Ramos (cell line): ENCODE results near the gene RPLP1.

ENCODE experiments used
- in situ Hi-C: fragments of 300-500 bp; cut with MboI; formaldehyde crosslinking; loops from one replicate; pipeline ENCODE4 v1.14.3; 2022; ENCODE audit warnings: low sequenced_read_pairs; ENCODE audit not compliant: unreplicated experiment

Gene RPLP1

DNA sequence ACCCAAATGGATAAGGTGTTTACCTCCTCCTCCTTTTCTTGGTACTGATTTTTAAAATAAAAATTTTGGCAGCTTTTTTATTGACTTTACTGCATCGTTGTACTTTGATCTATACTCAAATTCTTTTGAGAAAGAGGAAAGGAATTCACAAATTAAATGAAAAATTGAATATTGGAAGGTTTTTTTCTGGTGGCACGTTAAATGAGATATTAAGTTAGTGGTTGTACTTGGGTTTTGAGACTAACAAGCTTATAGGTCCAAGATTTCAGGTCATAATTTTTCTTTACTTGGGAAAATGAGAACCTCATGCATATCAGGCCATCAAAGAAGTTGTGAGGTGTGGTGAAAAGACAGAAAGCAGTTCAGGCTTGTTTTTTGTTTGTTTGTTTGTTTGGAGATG lies 14.1 kb downstream of the RPLP1 start:
- in situ Hi-C loops, result no loop called here

DNA sequence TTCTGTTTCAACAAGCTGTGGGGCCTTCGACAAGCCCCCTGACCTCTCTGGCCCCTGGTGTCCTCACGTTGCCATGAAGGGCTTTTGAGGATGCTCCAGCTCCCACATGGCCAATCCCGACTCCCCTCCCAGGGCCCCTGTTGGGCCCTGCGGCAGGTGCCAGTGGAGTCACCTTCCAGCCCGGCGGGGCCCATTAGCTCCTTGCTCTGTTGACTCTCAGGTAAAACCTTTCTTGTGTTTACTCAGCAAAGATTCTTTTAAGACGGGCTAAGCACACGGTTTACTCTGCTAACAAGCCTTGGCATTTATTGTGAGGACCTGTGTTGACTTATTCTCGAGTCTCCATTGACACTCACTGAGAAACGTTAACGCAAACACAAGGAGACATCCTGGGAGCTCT lies 15.0 kb downstream of the RPLP1 start:
- in situ Hi-C loops, result no loop called here

DNA sequence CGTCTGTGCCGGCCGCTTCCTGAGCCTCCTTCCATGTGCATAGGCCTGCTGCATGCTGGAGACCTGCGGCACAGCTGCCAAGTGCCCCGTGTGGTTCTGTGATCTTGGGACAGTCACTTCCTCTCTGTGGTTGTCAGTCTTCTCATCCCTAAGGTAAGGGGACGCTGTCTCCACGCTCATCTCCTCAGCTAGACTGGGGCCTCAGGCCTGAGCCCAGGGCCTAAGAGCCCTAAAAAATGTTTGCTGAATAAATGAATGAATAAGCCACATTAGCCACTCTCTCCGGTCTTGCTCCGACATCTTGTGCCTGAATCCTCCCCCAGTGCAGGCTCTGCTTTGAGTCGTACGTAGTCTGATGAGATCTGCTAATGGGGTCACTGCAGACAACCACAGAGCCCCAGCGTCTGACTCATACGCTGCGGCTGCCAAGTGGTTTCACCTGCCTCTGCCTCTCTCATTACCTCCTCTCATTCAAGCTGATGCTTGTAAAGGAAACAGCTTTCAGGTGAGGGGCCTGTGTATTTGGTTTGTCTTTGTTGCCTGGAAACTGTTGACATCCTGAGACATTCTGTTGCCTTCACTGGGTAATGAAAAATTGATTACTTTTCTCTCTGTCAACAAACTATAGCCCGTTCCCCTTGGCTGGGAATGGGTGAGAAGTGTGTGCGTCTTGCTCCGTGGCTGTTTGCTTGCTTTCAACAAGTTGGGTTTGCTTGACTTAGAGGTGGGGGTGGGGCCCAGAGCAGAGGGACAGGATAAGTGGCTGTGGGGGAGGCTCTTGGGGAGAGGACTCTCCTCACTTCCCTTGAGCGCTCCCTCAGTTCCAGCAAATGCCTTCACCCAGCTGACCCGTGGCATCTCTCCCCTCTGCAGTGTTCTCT lies 15.9 kb downstream of the RPLP1 start:
- in situ Hi-C loops, result no loop called here

DNA sequence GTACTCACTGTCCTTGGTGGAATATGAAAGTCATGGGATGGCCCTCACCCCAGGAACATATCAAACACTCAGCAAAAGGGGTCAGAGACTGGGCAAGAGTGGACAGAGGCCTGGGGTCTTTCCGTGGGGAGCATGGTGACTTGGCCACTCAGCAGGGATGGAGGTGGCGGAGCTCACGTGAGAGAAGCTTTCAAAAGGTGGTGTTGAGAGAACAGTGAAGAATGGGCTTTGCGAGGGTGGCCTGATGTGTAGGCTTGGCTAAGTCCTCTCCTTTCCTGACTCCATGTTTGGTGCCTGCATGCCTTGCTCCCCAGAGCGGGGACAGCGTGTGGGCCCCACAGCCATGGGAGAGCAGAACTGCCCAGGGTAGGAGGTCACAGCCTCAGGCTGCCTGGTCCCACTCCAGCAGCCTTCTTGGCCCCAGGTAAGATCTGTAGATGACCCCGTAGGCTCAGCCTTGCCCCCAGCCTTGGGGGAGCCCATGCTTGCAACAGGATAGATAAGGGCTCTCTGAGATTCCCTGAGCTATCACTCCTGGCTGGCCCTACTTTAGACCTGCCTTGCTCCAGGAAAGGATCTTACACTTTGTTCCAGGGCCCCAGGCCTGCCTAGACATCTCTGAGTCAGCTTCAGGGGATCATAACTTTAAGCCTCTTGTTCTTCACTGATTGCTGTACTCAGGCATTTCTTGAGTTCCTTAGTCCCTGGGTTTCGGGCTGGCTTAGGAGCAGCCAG lies 17.0 kb downstream of the RPLP1 start:
- in situ Hi-C loops, result loop anchor here (10.0 kb wide), 1 partner anchor 1015 kb away; no protein-coding TSS in a partner anchor

DNA sequence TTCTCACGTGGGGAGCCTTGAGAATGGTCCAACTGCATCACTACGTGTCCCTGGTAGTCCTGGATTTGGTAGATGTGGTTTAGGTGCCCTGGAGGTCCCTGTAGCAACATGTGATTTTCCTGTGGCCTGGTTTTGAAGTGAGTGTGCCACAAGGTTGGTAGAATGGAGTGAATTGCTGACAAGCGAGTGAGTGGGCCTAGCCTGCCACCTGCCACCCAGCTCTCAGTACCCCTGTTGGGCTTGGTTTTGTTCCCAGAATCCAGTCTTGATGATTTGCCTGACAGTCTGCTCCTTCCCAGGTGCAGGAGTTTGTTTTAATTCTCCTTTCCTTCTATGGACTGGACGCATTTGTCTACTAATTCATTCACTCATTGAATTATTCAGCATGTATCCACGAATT lies 19.4 kb downstream of the RPLP1 start:
- in situ Hi-C loops, result loop anchor here (10.0 kb wide), 1 partner anchor 1013 kb away; no protein-coding TSS in a partner anchor

DNA sequence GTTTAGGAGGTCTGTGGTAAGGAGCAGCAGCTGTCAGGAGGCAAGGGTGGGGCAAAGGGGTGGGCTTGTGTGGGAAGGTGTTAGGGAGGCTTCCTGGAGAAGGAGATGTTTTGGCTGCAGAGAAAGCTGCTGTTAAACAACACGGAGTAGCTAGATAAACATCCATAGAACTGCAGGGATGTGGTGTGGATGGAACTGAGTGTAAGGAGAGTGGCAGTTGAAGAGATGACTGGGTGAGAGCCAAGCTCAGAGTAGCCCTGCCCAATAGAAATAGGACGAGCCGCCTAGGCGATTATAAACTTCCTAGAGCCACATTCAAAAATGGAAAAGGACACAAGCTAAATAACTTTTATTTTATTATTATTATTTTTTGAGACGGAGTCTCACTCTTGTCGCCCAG lies 19.9 kb downstream of the RPLP1 start:
- in situ Hi-C loops, result loop anchor here (10.0 kb wide), 1 partner anchor 1012 kb away; no protein-coding TSS in a partner anchor

DNA sequence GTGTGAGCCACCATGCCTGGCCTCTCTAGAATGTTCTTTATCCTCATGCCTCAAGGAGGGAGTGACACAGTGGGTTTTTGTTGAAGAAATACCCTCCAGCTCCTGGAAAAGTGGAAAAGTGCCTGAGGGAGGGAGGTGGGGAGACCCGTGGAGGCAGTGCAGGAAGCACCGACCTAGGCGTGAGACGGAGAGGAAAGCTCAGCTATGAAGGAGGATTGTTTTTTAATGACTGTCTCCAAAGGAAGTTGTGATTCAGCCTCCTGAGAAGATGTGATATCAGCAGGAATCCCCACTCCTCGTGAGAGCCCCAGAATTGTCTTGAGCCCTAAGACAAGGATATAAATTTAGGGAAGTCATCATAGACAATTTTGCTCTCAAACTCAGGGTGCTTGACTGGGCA lies 21.7 kb downstream of the RPLP1 start:
- in situ Hi-C loops, result loop anchor here (10.0 kb wide), 1 partner anchor 1011 kb away; no protein-coding TSS in a partner anchor

DNA sequence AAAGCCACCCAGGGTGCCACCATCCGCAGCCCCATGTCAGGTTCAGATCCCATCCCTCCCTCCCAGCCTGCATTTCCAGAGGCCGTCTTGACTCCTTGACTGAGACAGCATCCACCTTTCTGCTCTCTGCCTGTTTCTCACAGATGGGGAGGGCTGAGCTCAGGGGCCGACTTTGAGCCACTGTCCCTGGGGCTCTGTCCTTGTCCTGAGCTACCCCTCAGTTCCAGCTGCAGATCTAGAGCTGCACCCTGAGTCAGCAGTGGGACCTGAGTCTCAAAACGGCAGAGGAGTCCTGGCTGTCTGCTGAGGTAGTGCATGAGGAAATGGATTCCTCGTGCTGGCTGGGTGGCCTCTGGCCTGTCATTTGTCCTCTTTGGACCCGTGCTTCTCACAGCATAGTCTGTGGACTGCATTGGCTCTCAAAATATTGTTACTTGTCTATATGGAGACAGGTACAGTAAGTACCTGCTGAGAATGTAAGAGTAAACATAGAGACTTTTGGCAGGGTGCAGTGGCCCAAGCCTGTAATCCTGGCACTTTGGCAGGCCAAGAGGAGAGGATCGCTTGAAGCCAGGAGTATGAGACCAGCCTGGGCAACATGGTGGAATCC lies 22.3 kb downstream of the RPLP1 start:
- in situ Hi-C loops, result loop anchor here (10.0 to 25.0 kb wide), 2 partner anchors 1010 to 1237 kb away; no protein-coding TSS in a partner anchor

DNA sequence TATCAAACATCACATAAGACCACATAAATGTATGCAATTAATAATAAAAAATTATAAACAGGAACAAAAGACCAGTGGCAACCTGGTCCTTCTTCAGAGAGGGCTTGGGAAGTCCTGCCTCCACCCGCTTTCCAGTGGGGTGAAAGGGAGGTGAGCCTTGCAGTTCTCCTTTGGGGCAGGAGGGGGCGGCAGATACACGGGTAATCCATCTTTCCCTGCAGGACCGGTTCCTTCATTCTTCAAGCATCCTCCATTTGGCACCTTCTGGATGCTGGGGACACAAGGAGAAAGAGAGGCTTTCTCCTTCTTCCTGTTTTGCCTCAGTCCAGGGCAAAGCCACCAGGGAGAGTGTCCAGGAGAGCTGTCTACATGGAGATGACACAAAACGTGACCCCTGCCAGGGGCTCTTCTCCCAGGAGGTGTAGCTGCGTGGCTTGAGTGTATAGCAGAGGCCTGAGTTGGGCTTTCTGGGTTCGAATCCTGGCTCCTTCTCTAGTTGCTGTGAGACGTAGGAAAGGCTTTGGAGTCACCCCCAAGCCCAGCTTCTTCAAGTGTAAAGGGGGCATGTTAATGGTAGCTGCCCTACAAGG lies 23.2 kb downstream of the RPLP1 start:
- in situ Hi-C loops, result loop anchor here (10.0 to 25.0 kb wide), 2 partner anchors 1009 to 1236 kb away; no protein-coding TSS in a partner anchor

DNA sequence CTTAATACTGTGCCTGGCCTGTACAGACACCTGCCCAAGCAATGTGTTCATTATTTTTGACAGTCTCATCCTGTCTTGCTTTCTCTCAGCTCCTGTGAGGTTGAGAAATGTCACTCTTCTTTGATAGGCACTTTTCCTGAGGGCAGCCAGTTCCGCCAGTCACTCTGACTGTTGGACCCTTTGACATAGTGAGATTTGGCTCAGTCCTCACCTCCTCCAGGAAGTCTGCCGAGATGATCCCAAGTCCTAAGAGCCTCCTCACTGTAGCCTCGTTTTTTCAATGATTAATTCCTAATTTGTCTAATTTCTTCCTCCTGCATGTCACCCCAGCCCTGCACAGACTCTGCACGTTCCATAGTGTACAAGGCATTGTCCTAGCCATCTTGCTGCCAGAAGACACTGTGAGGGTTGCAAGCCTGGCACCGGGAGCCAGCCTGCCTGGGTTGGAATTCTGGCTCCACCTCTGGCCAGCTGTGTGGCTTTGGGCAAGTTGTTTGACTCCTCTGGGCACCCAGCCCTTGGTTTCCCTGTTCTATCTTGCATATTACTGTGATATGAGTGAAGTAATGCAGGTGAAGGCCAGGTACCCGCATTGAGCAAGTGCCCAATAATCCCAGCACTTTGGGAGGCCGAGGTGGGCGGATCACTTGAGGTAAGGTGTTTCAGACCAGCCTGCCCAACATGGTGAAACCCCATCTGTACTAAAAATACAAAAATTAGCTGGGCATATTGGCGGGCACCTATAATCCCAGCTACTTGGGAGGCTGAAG lies 24.3 kb downstream of the RPLP1 start:
- in situ Hi-C loops, result loop anchor here (10.0 to 25.0 kb wide), 2 partner anchors 1008 to 1235 kb away; no protein-coding TSS in a partner anchor

DNA sequence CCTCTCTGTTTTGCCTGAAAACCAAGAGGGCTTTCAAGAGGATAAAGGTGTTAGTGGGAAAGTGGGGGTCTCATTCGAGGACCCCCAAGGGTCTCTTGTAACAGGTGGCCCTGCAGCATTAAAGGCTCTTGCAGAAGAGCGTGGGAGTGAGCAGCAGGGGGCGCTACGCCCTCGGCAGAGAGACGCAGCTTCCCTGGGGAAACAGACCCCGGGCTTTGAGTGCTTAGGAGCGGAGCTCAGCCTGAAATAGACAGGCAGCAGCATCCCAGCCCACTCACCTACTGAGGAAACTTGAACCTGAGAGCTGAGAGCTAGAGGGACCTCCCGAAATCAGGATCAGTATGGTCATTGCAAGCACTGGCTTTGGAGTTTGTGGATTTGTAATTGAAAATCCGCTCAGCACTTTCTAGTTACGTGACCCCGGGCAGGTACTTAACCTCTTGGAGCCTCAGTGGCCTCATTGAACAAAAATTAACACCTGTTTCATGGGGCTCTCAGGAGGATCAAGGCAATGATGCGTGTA lies 25.7 kb downstream of the RPLP1 start:
- in situ Hi-C loops, result loop anchor here (10.0 to 25.0 kb wide), 2 partner anchors 1006 to 1234 kb away; no protein-coding TSS in a partner anchor

DNA sequence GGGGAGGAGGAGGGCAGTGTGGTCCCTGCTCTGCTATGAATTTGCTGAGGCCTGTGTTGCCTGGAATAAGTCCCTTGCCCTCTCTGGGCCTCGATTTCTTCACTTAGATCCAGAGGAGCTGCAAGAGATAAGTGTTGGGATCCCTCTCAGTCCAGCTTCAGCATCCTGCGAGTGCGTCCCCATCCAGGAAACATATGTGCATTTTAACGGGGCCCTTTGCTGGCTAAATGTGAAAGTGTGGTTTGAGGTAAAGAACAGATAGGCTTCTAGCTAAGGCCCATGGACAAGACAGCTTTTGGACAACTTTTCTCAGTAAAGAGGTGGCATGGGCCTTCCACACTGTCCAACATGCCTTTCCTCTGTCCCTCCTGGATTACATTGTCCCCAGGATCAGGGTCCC lies 26.5 kb downstream of the RPLP1 start:
- in situ Hi-C loops, result loop anchor here (10.0 to 25.0 kb wide), 2 partner anchors 1006 to 1233 kb away; no protein-coding TSS in a partner anchor

DNA sequence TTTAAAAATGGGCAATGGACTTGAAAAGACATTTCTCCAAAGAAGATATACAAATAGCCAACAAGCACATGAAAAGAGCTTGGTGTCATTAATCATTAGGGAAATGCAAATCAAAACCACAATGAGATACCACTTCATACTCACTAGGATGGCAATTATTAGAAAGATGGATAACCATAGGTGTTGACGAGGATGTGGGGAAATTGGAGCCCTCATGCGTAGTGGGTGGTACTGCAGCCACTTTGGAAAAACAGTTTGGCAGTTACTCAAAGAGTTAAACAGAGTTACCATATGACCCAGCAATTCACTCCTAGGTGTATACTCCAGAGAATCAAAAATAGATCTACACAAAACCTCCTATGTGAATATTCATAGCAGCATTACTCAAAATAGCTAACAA lies 27.4 kb downstream of the RPLP1 start:
- in situ Hi-C loops, result loop anchor here (10.0 to 25.0 kb wide), 2 partner anchors 1005 to 1232 kb away; no protein-coding TSS in a partner anchor

DNA sequence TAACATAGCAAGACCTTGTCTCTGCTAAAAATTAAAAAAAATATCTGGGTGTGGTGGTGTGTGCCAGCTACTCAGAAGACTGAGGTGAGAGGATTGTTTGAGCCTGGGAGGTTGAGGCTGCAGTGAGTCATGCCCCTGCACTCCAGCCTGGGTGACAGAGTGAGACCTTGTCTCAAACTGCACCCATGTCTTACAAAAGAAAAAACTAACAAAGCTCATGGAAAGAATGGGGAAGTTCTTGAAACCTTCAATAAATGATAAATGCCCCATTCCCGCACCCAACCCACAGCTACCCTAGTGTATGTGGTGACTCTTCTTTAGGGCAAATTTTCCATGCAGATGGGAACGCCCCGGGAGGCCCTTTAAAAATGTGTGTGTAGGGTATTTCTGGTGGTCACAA lies 28.3 kb downstream of the RPLP1 start:
- in situ Hi-C loops, result loop anchor here (25.0 kb wide), 1 partner anchor 1231 kb away; no protein-coding TSS in a partner anchor

DNA sequence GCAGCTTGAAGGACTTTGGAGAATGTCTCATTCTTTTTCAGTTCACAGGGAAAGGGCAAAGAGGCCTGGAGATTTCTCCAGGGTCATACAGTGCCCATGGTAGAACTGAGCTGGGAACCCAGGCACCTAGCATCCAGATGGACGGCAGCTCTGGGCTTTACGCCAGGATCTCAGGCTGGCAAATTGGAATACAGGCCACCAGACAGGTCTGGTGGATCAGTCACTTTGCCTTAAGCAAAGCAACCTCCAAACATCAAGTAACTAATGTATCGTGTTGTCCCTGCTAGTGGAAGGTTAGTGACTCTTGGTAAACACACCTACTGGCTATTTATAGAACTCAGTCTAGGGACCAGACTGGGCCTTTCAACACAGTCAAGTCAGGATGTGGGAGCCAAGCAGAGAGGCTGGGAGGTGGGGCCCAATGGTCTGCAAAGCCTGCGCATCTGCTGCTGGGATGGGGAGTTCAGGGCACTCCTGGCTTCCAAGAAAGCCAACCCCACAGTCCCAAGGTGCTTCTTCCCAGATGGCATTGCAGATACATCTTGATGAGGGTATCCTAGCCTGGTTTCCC lies 30.2 kb downstream of the RPLP1 start:
- in situ Hi-C loops, result loop anchor here (25.0 kb wide), 1 partner anchor 1230 kb away; no protein-coding TSS in a partner anchor

DNA sequence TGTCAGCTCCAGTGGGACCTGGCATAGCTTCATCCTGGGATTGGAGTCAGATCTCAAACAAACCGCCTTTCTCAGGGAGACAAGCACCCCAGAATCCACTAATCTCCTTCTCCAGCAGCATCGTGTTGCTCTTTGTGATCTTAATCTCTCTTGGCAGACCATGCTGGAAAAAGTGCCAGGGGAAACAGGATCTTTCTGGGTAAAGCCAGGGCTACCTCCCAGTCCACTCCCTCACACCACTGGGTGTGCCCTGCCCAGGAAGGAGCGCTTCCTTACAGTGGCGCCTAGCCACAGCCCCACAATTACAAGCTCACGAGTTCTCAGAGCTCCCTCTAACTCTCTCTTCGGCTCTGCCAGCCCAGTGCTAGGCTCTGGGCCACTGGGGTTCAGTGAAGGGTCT lies 32.2 kb downstream of the RPLP1 start:
- in situ Hi-C loops, result loop anchor here (25.0 kb wide), 1 partner anchor 1227 kb away; no protein-coding TSS in a partner anchor

DNA sequence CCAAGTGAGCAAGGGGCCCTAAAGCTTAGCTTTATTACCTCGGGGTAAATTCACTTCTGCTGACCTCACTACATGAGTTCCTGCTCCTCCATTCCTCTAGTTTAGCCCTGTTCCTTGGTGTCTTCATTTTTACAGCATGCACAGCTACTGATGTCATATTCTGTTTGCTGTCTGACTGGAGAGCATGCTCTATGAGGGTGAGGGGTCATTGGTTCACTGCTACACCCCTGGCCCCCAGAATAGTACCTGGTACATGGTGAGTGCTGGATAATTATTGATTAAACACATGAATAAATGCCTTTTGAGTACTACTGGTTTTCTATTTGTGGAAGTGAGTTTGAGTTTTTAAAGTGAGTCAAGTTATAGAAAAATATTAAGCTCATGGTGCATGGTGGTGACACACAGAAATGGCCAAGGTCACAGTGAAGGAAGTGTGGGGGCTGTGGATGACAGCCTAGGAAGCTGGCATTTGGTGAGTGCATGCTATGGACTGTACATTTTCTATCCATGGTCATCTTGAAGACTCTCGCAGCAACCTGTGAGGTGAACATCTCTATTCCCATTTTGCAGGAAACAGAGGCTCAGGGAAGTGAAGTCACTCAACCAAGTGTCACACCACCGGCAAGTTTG lies 34.0 kb downstream of the RPLP1 start:
- in situ Hi-C loops, result loop anchor here (25.0 kb wide), 1 partner anchor 1226 kb away; no protein-coding TSS in a partner anchor

DNA sequence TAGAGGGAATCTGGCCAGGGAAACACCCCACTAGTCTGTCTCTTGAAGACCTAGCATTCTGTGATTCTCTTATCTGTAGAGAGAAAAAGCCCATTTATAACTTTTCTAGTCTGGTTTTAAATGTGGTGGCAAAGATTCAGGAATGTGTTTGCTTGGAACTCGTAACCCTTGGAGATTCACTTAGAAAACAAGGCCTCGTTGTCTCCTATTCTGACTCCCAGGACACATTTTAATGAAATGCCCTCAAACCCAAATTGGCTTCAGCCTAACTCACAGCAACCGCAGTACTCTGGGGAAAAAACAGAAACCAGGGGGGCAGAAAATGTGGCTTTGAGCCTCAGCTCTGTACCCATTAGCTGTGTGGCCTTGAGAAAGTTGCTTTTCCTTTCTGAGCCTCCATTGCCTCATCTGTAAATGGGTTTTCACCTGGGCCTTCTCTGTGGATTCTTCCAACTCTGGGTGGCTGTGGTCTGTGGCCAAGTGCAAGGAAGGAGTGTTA lies 36.5 kb downstream of the RPLP1 start:
- in situ Hi-C loops, result loop anchor here (25.0 kb wide), 1 partner anchor 1223 kb away; no protein-coding TSS in a partner anchor
